MCF 10A (cell line): Measurements from ENCODE around the gene MOGAT3. TPM values are rescaled to one million over a fixed set of nuclear protein-coding genes. Genes with fewer than 3 reads are reported as not detected.
A peak's percentile ranks its signal among the peaks of the same experiment; 100 is the strongest.

Source experiments
- BruUV-seq: library from RNA; stranded (reverse); fragments of 400-500 nt; replicated peaks from 2 replicates; lab custom pipeline; 2021; lab: Mats Ljungman, UMichigan
- CTCF ChIA-PET: fragments of 300-600 bp; sonication (Branson Sonifier 250); formaldehyde crosslinking; extraction: SDS; loops from one replicate; lab custom pipeline; 2021; ENCODE audit warnings: antibody characterized with exemption, inconsistent platforms; lab: Yijun Ruan, JAX
- POLR2A ChIA-PET: fragments of 300-600, 350-650 bp; sonication (Branson Sonifier 250); formaldehyde crosslinking; extraction: SDS; loops from one replicate; lab custom pipeline; 2020; ENCODE audit warnings: antibody characterized with exemption, inconsistent platforms; lab: Yijun Ruan, JAX
- DNase-seq: peaks from one replicate; pipeline ENCODE4 v3.0.0-alpha.2; 2018; ENCODE audit not compliant: unreplicated experiment
- H3K27ac Mint-ChIP-seq: one replicate; pipeline ENCODE4 v1.8.0; 2022; ENCODE audit warnings: mild to moderate bottlenecking, low read depth, mixed read lengths; ENCODE audit not compliant: unreplicated experiment
- H3K27me3 Mint-ChIP-seq: one replicate; pipeline ENCODE4 v1.8.0; 2022; ENCODE audit warnings: mixed read lengths; ENCODE audit not compliant: insufficient read depth, unreplicated experiment
- H3K36me3 Mint-ChIP-seq: one replicate; pipeline ENCODE4 v1.8.0; 2022; ENCODE audit warnings: mild to moderate bottlenecking, moderate library complexity, mixed read lengths; ENCODE audit not compliant: insufficient read depth, unreplicated experiment
- H3K4me1 Mint-ChIP-seq: one replicate; pipeline ENCODE4 v1.8.0; 2022; ENCODE audit warnings: mixed read lengths; ENCODE audit not compliant: insufficient read depth, unreplicated experiment
- H3K4me3 Mint-ChIP-seq: one replicate; pipeline ENCODE4 v1.8.0; 2022; ENCODE audit warnings: mild to moderate bottlenecking, moderate library complexity, mixed read lengths; ENCODE audit not compliant: unreplicated experiment
- H3K9me3 Mint-ChIP-seq: one replicate; pipeline ENCODE4 v1.8.0; 2022; ENCODE audit warnings: mixed read lengths; ENCODE audit not compliant: unreplicated experiment
- CTCF ChIP-seq: fragments of 200-600 bp; IDR thresholded peaks from one replicate; pipeline ENCODE4 v1.8.0; 2022; ENCODE audit warnings: antibody characterized with exemption, mild to moderate bottlenecking; ENCODE audit not compliant: unreplicated experiment
- intact Hi-C: fragments of 100-400 bp; cut with micrococcal nuclease; formaldehyde crosslinking; loops from 2 replicates; pipeline ENCODE4 v1.14.1; 2022
- total RNA-seq: library from RNA; stranded (reverse); gene quantifications from 2 replicates; pipeline ENCODE4 v1.2.3, GENCODE V29; 2022

The MOGAT3 gene
- total RNA-seq, 1 experiment from 2014 or later: not detected

GRCh38 chr7:101174322-101174854, 26.4 kb downstream of the MOGAT3 start:
- no peak for DNase-seq
- Mint-ChIP-seq H3K4me3 (peak overlapping the region; percentile 61), H3K4me1 (peaks cover 21% of the 10 kb centered on the region), H3K27ac (no peak overlapping the region), H3K36me3 (no peaks in the 10 kb centered on the region), H3K9me3 (no peaks in the 10 kb centered on the region), H3K27me3 (peaks cover 69% of the 10 kb centered on the region)
- BruUV-seq: no TSS peak
- ChIA-PET POLR2A (interaction anchor here (0.6 to 1.9 kb wide), 6 partner anchors 9 to 222 kb away, joined by 3 to 7 read pairs (median 4); partner anchors contain the start of genes PLOD3, VGF and ZNHIT1), CTCF (interaction anchor here (0.5 to 1.9 kb wide), 9 partner anchors 10 to 108 kb away, joined by 3 to 16 read pairs (median 4); partner anchors contain the start of gene FIS1)
- TF ChIP-seq CTCF: no peak
- intact Hi-C loops: no loop called here

GRCh38 chr7:101173752-101174244, 27.0 kb downstream of the MOGAT3 start:
- peak; percentile 68 for DNase-seq
- CTCF ChIA-PET: interaction anchor here (0.5 to 1.9 kb wide), 6 partner anchors 11 to 879 kb away, joined by 3 to 16 read pairs (median 4); partner anchors contain the start of gene FIS1

GRCh38 chr7:101172854-101173751, 27.7 kb downstream of the MOGAT3 start:
- intact Hi-C loops: no loop called here
- CTCF ChIA-PET: interaction anchor here (0.6 to 1.9 kb wide), 5 partner anchors 12 to 878 kb away, joined by 3 to 16 read pairs (median 4); partner anchors contain the start of gene FIS1
- POLR2A ChIA-PET: interaction anchor here (0.6 to 1.9 kb wide), 5 partner anchors 8 to 44 kb away, joined by 3 to 7 read pairs (median 3); partner anchors contain the start of genes PLOD3, VGF and ZNHIT1
- Mint-ChIP-seq H3K27me3 (peaks cover 73% of the 10 kb centered on the region), H3K9me3 (no peaks in the 10 kb centered on the region), H3K4me1 (peaks cover 27% of the 10 kb centered on the region), H3K27ac (no peak overlapping the region), H3K4me3 (peak overlapping the region; percentile 61), H3K36me3 (no peaks in the 10 kb centered on the region)
- peak; percentile 87 for DNase-seq
- BruUV-seq: no TSS peak
- TF ChIP-seq CTCF: no peak

More at GRCh38 chr7:101173752-101174244, 27.0 kb downstream of the MOGAT3 start:
- Mint-ChIP-seq H3K4me3 (peak overlapping the region; percentile 61), H3K27me3 (peaks cover 69% of the 10 kb centered on the region), H3K27ac (no peak overlapping the region), H3K9me3 (no peaks in the 10 kb centered on the region), H3K4me1 (peaks cover 21% of the 10 kb centered on the region), H3K36me3 (no peaks in the 10 kb centered on the region)
- BruUV-seq: no TSS peak
- intact Hi-C loops: no loop called here
- POLR2A ChIA-PET: interaction anchor here (0.6 to 1.9 kb wide), 6 partner anchors 9 to 79 kb away, joined by 3 to 7 read pairs (median 3); partner anchors contain the start of genes PLOD3, VGF and ZNHIT1
- TF ChIP-seq CTCF: no peak
